Fibroblast of villous mesenchyme (primary cell): ENCODE results near the gene PIP4K2A. TPM values are rescaled to one million over a fixed set of nuclear protein-coding genes. Genes with fewer than 3 reads are reported as not detected.

ENCODE experiments used
- DNase-seq: peaks from one replicate; pipeline ENCODE4 v3.0.0-alpha.2; 2010; ENCODE audit warnings: low read depth
- H3K4me3 ChIP-seq: 2 replicates; pipeline ENCODE4 v1.5.1; 2011; ENCODE audit warnings: low read depth, mild to moderate bottlenecking, low read length
- CTCF ChIP-seq: IDR thresholded peaks from 2 replicates; pipeline ENCODE4 v1.5.1; 2012; ENCODE audit warnings: low read depth, mild to moderate bottlenecking, low read length; ENCODE audit not compliant: insufficient read depth
- total RNA-seq: library from RNA; depleted of rRNA; stranded (reverse); fragments of >200 nt; gene quantifications from 2 replicates; pipeline ENCODE4 v1.2.3, GENCODE V29; 2012

PIP4K2A gene
- total RNA-seq, 1 donor: 35.8 TPM

- no peak for TF ChIP-seq CTCF
- H3K4me3 ChIP-seq: no peak overlapping the region
Observed at GRCh38 chr10:22681301-22681700, 33.1 kb downstream of the PIP4K2A start.

GRCh38 chr10:22679608-22680007, 34.8 kb downstream of the PIP4K2A start:
- TF ChIP-seq CTCF: no peak
- DNase-seq: no peak
- no peak overlapping the region for H3K4me3 ChIP-seq

More at GRCh38 chr10:22681301-22681700, 33.1 kb downstream of the PIP4K2A start:
- DNase-seq: no peak

- no peak overlapping the region for H3K4me3 ChIP-seq
- no peak for DNase-seq
- no peak for TF ChIP-seq CTCF
Observed at GRCh38 chr10:22677333-22677732, 37.0 kb downstream of the PIP4K2A start.

GRCh38 chr10:22676435-22676834, 37.9 kb downstream of the PIP4K2A start:
- no peak overlapping the region for H3K4me3 ChIP-seq
- no peak for TF ChIP-seq CTCF
- DNase-seq: no peak

- peak; percentile 31 for DNase-seq
- no peak overlapping the region for H3K4me3 ChIP-seq
- no peak for TF ChIP-seq CTCF
Observed at GRCh38 chr10:22674573-22674930, 39.8 kb downstream of the PIP4K2A start.

GRCh38 chr10:22673785-22674572, 40.4 kb downstream of the PIP4K2A start:
- no peak overlapping the region for H3K4me3 ChIP-seq
- no peak for DNase-seq
- TF ChIP-seq CTCF: no peak

GRCh38 chr10:22673091-22673392, 41.3 kb downstream of the PIP4K2A start:
- no peak for DNase-seq
- TF ChIP-seq CTCF: no peak
- no peak overlapping the region for H3K4me3 ChIP-seq
